ENCODE data around the gene IFT57.
A peak's percentile ranks its signal among the peaks of the same experiment; 100 is the strongest.
"Not testable (repeated sequence)": the region's sequence is repeated elsewhere in the genome, so short reads cannot be mapped to it uniquely, and the experiment has no call there.

IFT57 gene

GRCh38 chr3:108221911-108222852 lies at the start of gene IFT57:
Gene IFT57 (minus strand): TSS chr3:108222424. CDS start chr3:108222322, 102 bp downstream.
- peak within 1 kb of the TSS; percentile 96 for H3K27ac Mint-ChIP-seq
- no peaks in the 10 kb centered on the region for H3K9me3 Mint-ChIP-seq
- H3K36me3 Mint-ChIP-seq: no peaks in the 10 kb centered on the region
- H3K4me1 Mint-ChIP-seq: peaks cover 73% of the 10 kb centered on the region
- peak within 1 kb of the TSS; percentile 99 for H3K4me3 Mint-ChIP-seq
- H3K27me3 Mint-ChIP-seq: no peaks in the 10 kb centered on the region

DNA sequence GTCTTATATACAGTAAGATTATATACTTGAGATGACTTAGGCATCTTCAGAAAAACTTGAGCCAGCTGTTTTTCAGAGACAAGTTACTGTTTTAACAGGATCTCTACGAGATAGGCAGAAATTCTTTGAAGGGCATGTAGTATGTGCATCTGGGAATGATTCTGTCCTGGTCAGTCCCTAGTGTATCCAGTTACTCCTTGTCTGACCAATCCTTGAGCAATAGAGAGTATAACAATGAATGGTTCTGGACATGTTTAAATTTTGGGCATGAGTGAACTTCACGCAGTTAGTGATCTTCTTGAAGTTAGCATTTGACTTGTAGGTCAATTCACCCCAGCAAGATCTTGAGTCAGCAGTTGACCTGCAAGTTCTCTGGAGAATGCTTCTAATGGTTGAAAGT lies 49.4 kb upstream of the IFT57 start:
- Mint-ChIP-seq H3K27me3 (no peaks in the 10 kb centered on the region), H3K4me1 (no peaks in the 10 kb centered on the region), H3K9me3 (peaks cover 5% of the 10 kb centered on the region), H3K27ac (no peak overlapping the region), H3K36me3 (peaks cover 3% of the 10 kb centered on the region), H3K4me3 (no peak overlapping the region)

- H3K4me3 Mint-ChIP-seq, H3K27ac Mint-ChIP-seq, H3K27me3 Mint-ChIP-seq, H3K4me1 Mint-ChIP-seq, H3K36me3 Mint-ChIP-seq, H3K9me3 Mint-ChIP-seq: not testable (repeated sequence)
Measured at GRCh38 chr3:108268235-108268634, 46.0 kb upstream of the IFT57 start.

DNA sequence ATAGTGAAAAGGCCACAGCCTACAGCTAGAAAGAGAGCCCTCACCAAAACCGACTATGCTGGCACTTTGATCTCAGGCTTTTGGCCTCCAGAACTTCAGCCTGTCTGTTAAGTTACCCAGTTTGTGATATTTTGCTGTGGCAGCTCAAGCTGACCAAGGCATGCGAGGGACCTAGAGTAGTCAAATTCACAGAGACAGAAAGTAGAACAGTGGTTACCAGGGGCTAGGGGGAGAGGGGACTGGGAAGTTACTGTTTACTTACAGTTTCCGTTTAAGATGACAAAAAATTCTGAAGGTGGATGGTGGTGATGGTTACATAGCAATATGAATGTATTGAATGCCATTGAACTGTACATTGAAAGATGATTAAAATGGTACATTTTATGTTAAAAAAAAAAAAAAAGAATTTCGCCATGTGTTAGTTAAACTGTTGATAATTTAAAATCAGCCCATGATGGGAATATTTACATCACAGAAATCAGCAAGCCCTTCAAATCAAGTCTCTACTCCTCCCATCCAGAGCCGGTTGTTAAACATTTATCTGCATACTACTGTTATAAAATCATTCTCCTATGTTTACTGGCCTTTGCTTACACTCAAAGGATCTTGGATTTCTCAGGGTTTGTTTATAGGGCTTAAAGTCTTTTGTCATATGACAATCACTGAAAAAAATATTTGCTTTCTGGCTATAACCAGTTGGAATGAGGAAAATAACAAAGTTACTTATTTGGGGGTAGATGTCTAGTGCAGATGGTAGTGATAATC lies 42.5 kb upstream of the IFT57 start:
- H3K9me3 Mint-ChIP-seq, H3K4me1 Mint-ChIP-seq, H3K36me3 Mint-ChIP-seq, H3K27ac Mint-ChIP-seq, H3K4me3 Mint-ChIP-seq, H3K27me3 Mint-ChIP-seq: not testable (repeated sequence)

DNA sequence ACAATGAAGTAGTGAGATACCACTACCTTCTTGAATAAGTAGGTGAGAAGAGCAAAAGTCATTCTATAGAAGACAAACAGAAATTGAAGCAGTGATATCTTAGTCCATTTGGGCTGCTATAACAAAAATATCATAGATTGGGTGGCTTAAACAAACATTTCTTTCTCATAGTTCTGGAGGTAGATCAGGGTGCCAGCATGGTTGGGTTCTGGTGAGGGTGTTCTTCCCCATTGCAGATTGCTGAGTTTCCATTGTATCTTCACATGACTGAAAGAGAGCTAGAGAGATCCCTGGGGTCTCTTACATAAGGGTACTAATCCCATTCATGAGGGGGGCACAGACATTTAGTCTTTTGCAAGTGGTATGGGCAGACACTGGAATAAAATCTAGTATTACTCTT lies 32.9 kb upstream of the IFT57 start:
- H3K9me3 Mint-ChIP-seq: no peaks in the 10 kb centered on the region
- no peak overlapping the region for H3K4me3 Mint-ChIP-seq
- H3K36me3 Mint-ChIP-seq: peaks cover 2% of the 10 kb centered on the region
- no peaks in the 10 kb centered on the region for H3K4me1 Mint-ChIP-seq
- no peaks in the 10 kb centered on the region for H3K27me3 Mint-ChIP-seq
- no peak overlapping the region for H3K27ac Mint-ChIP-seq

- Mint-ChIP-seq H3K4me1 (no peaks in the 10 kb centered on the region), H3K4me3 (no peak overlapping the region), H3K27me3 (no peaks in the 10 kb centered on the region), H3K9me3 (no peaks in the 10 kb centered on the region), H3K36me3 (peaks cover 2% of the 10 kb centered on the region), H3K27ac (no peak overlapping the region)
Measured at GRCh38 chr3:108251844-108252243, 29.6 kb upstream of the IFT57 start.

DNA sequence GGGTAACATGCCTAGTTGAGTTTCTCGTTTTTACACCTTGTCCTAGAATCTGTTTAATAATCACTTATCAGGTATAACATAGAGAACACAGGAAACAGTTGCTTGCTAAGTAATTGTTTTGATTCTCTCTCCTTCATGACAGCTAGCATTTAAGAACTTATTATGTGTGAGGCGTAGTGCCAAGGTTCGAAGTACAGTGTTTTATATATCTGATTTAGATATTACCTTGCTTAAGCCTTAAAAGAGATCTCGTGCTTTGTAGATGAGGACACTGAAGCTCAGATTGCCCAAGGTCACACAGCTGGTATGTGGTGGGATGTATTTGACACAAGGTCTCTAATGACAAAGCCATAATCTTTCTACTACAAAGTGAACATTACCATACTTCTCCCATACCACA lies 29.0 kb upstream of the IFT57 start:
- Mint-ChIP-seq H3K27me3 (no peaks in the 10 kb centered on the region), H3K9me3 (no peaks in the 10 kb centered on the region), H3K4me1 (no peaks in the 10 kb centered on the region), H3K27ac (no peak overlapping the region), H3K36me3 (peaks cover 2% of the 10 kb centered on the region), H3K4me3 (no peak overlapping the region)

DNA sequence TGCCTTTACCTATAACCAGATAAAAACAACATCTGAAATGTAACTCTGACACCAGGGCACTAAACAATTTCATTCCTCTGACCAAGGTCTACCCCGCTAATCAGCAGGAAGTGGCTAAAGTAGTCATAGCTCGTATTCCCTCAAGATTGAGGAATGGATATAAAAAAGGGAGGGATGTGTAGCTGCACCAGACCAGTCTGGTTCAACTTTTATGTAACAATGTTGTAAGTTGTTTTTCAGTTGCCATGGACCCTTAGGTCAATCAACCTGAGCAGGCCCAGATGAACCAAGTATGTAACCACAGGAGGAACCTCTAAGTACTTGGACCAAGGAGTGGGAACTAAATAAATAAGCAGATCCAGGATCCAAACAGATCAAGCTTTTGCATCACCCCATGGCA lies 28.4 kb upstream of the IFT57 start:
- Mint-ChIP-seq H3K4me3 (no peak overlapping the region), H3K4me1 (no peaks in the 10 kb centered on the region), H3K27ac (no peak overlapping the region), H3K27me3 (no peaks in the 10 kb centered on the region), H3K36me3 (no peaks in the 10 kb centered on the region), H3K9me3 (no peaks in the 10 kb centered on the region)

- Mint-ChIP-seq H3K36me3 (no peaks in the 10 kb centered on the region), H3K27ac (no peak overlapping the region), H3K4me3 (no peak overlapping the region), H3K27me3 (no peaks in the 10 kb centered on the region), H3K4me1 (no peaks in the 10 kb centered on the region), H3K9me3 (no peaks in the 10 kb centered on the region)
Measured at GRCh38 chr3:108243243-108243642, 21.0 kb upstream of the IFT57 start.

DNA sequence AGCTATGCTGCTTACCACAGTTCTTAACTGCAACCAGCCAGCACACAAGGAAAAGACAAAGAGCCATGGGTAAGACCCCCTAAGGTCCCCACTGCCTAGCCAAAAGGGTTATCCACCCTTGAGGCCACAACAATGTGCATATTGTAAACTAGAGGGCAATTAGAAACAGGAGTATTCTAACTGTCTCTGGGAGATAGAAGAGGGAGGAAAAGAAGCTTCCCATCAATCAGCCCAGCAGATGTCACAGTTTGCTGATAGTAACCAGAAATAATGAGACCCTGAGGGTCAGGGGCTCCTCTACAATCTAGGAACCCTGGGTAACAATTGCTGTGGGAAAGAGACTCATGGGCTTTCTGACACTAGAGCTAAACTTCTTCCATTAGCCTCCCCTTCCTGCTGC lies 20.6 kb upstream of the IFT57 start:
- Mint-ChIP-seq H3K36me3 (no peaks in the 10 kb centered on the region), H3K4me3 (no peak overlapping the region), H3K27ac (no peak overlapping the region), H3K27me3 (no peaks in the 10 kb centered on the region), H3K9me3 (no peaks in the 10 kb centered on the region), H3K4me1 (no peaks in the 10 kb centered on the region)

- Mint-ChIP-seq H3K27ac (no peak overlapping the region), H3K27me3 (no peaks in the 10 kb centered on the region), H3K9me3 (no peaks in the 10 kb centered on the region), H3K4me3 (no peak overlapping the region), H3K36me3 (no peaks in the 10 kb centered on the region), H3K4me1 (no peaks in the 10 kb centered on the region)
Measured at GRCh38 chr3:108241721-108242120, 19.5 kb upstream of the IFT57 start.

- Mint-ChIP-seq H3K27me3 (no peaks in the 10 kb centered on the region), H3K9me3 (no peaks in the 10 kb centered on the region), H3K27ac (no peak overlapping the region), H3K36me3 (no peaks in the 10 kb centered on the region), H3K4me3 (no peak overlapping the region), H3K4me1 (no peaks in the 10 kb centered on the region)
Measured at GRCh38 chr3:108241146-108241545, 18.9 kb upstream of the IFT57 start.

GRCh38 chr3:108239082-108239481 lies 16.9 kb upstream of the IFT57 start:
- H3K27ac Mint-ChIP-seq: no peak overlapping the region
- no peaks in the 10 kb centered on the region for H3K36me3 Mint-ChIP-seq
- H3K4me3 Mint-ChIP-seq: no peak overlapping the region
- H3K9me3 Mint-ChIP-seq: no peaks in the 10 kb centered on the region
- no peaks in the 10 kb centered on the region for H3K27me3 Mint-ChIP-seq
- no peaks in the 10 kb centered on the region for H3K4me1 Mint-ChIP-seq

- no peaks in the 10 kb centered on the region for H3K9me3 Mint-ChIP-seq
- H3K4me1 Mint-ChIP-seq: no peaks in the 10 kb centered on the region
- no peak overlapping the region for H3K4me3 Mint-ChIP-seq
- no peaks in the 10 kb centered on the region for H3K36me3 Mint-ChIP-seq
- no peaks in the 10 kb centered on the region for H3K27me3 Mint-ChIP-seq
- H3K27ac Mint-ChIP-seq: no peak overlapping the region
Measured at GRCh38 chr3:108235290-108235689, 13.1 kb upstream of the IFT57 start.

DNA sequence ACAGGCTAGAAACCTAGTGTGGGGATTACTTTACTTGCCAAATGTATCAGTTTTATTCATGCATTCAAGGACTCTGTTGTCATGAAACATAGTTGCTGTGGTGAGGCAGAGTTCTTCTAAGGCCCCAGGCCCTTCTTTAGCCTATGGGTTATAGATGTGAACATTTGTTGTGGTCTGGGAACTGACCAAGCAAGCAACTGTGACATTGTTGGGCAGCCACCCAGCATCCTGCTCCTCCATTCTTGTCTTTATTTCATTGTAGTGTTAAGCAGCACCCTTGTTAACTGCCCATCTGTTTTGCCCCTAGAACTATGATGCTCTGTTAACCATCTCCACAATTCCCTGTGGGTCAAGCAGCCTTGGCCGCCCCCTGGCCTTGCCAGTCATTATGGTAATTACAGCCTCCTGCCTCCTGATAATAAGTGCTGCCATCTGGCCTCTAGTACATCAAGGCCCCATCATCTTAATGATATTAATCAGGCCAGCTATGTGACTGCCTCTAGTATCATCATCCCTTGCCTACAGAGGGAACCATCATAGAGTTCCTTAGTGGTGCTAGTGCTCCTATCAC lies 12.2 kb upstream of the IFT57 start:
- Mint-ChIP-seq H3K9me3 (no peaks in the 10 kb centered on the region), H3K27ac (peak overlapping the region; percentile 37), H3K27me3 (no peaks in the 10 kb centered on the region), H3K4me3 (no peak overlapping the region), H3K36me3 (no peaks in the 10 kb centered on the region), H3K4me1 (no peaks in the 10 kb centered on the region)

DNA sequence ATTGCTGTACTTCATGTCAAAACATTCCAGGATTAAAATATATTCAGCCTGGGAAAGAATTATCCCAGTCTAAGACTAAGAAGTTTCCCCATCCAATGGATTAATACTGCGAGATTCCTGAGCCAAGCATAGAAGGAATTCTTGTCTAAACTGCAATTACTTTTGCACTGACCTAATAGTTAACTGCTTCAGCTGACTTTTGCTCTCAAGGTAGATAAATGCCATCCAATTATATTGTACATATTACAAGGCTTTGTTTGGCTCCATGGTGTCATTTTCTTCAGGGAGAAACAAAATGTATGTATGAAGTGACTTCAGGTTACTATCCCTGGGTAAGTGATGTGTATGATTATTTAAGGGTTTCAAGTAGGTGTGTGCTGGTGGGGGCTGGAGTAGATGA lies 6.1 kb upstream of the IFT57 start:
- no peak overlapping the region for H3K27ac Mint-ChIP-seq
- no peaks in the 10 kb centered on the region for H3K27me3 Mint-ChIP-seq
- peaks cover 25% of the 10 kb centered on the region for H3K4me1 Mint-ChIP-seq
- no peaks in the 10 kb centered on the region for H3K36me3 Mint-ChIP-seq
- no peak overlapping the region for H3K4me3 Mint-ChIP-seq
- H3K9me3 Mint-ChIP-seq: no peaks in the 10 kb centered on the region

Measured in activated naive CD4-positive, alpha-beta T cell treated with anti-CD3 and anti-CD28 coated beads, Interleukin-2, amount 50 U/mL, for 24 hours (primary cell).